ENCODE measurements around the gene SPON1. TPM values are rescaled to one million over a fixed set of nuclear protein-coding genes. Genes with fewer than 3 reads are reported as not detected.

Gene SPON1
- total RNA-seq, 1 donor from 2014 or later = 13.2 TPM

GRCh38 chr11:14045417-14045816 is 82.9 kb downstream of the SPON1 start:
- Mint-ChIP-seq H3K36me3 (ENCODE audit: low read depth) (no peaks in the 10 kb centered on the region), H3K27ac (ENCODE audit: unreplicated experiment) (no peak overlapping the region), H3K4me3 (no peak overlapping the region), H3K27me3 (ENCODE audit: low read depth) (peaks cover 11% of the 10 kb centered on the region), H3K9me3 (no peaks in the 10 kb centered on the region), H3K4me1 (no peaks in the 10 kb centered on the region)
- no peak for DNase-seq (ENCODE audit: low read depth, low spot score)
- no peak for TF ChIP-seq CTCF (conservative IDR thresholded peaks at IDR 0.05)

GRCh38 chr11:14052198-14052597 is 89.7 kb downstream of the SPON1 start:
- TF ChIP-seq CTCF (conservative IDR thresholded peaks at IDR 0.05) = no peak
- H3K4me3 Mint-ChIP-seq = no peak overlapping the region
- H3K27ac Mint-ChIP-seq (ENCODE audit: unreplicated experiment) = no peak overlapping the region
- no peaks in the 10 kb centered on the region for H3K4me1 Mint-ChIP-seq
- H3K9me3 Mint-ChIP-seq = peaks cover 8% of the 10 kb centered on the region
- no peak for DNase-seq (ENCODE audit: low read depth, low spot score)
- no peaks in the 10 kb centered on the region for H3K36me3 Mint-ChIP-seq (ENCODE audit: low read depth)
- H3K27me3 Mint-ChIP-seq (ENCODE audit: low read depth) = peaks cover 10% of the 10 kb centered on the region

GRCh38 chr11:14054116-14055107 is 91.9 kb downstream of the SPON1 start:
- no peak overlapping the region for H3K4me3 Mint-ChIP-seq
- no peak overlapping the region for H3K27ac Mint-ChIP-seq (ENCODE audit: unreplicated experiment)
- H3K36me3 Mint-ChIP-seq (ENCODE audit: low read depth) = no peaks in the 10 kb centered on the region
- H3K4me1 Mint-ChIP-seq = no peaks in the 10 kb centered on the region
- H3K9me3 Mint-ChIP-seq = peaks cover 8% of the 10 kb centered on the region
- no peak for DNase-seq (ENCODE audit: low read depth, low spot score)
- TF ChIP-seq CTCF (conservative IDR thresholded peaks at IDR 0.05) = no peak
- peaks cover under 1% of the 10 kb centered on the region for H3K27me3 Mint-ChIP-seq (ENCODE audit: low read depth)

GRCh38 chr11:14055936-14056335 is 93.4 kb downstream of the SPON1 start:
- Mint-ChIP-seq H3K9me3 (peaks cover 5% of the 10 kb centered on the region), H3K27ac (ENCODE audit: unreplicated experiment) (no peak overlapping the region), H3K4me1 (no peaks in the 10 kb centered on the region), H3K27me3 (ENCODE audit: low read depth) (no peaks in the 10 kb centered on the region), H3K36me3 (ENCODE audit: low read depth) (no peaks in the 10 kb centered on the region), H3K4me3 (no peak overlapping the region)
- no peak for DNase-seq (ENCODE audit: low read depth, low spot score)
- TF ChIP-seq CTCF (conservative IDR thresholded peaks at IDR 0.05) = no peak

GRCh38 chr11:14058061-14058460 is 95.5 kb downstream of the SPON1 start:
- no peak for TF ChIP-seq CTCF (conservative IDR thresholded peaks at IDR 0.05)
- Mint-ChIP-seq H3K4me1 (no peaks in the 10 kb centered on the region), H3K27ac (ENCODE audit: unreplicated experiment) (no peak overlapping the region), H3K9me3 (peaks cover 3% of the 10 kb centered on the region), H3K36me3 (ENCODE audit: low read depth) (no peaks in the 10 kb centered on the region), H3K4me3 (no peak overlapping the region), H3K27me3 (ENCODE audit: low read depth) (no peaks in the 10 kb centered on the region)
- no peak for DNase-seq (ENCODE audit: low read depth, low spot score)

All from neural crest cell (in vitro differentiated cells).